ENCODE results near the gene ARHGAP18.

Gene ARHGAP18

GRCh38 chr6:129592516-129593232 is 117.3 kb downstream of the ARHGAP18 start:
- DNase-seq (ENCODE audit: insufficient read length, low spot score), result no peak
- no peak for FAIRE-seq
- TF ChIP-seq, protein P1, sequence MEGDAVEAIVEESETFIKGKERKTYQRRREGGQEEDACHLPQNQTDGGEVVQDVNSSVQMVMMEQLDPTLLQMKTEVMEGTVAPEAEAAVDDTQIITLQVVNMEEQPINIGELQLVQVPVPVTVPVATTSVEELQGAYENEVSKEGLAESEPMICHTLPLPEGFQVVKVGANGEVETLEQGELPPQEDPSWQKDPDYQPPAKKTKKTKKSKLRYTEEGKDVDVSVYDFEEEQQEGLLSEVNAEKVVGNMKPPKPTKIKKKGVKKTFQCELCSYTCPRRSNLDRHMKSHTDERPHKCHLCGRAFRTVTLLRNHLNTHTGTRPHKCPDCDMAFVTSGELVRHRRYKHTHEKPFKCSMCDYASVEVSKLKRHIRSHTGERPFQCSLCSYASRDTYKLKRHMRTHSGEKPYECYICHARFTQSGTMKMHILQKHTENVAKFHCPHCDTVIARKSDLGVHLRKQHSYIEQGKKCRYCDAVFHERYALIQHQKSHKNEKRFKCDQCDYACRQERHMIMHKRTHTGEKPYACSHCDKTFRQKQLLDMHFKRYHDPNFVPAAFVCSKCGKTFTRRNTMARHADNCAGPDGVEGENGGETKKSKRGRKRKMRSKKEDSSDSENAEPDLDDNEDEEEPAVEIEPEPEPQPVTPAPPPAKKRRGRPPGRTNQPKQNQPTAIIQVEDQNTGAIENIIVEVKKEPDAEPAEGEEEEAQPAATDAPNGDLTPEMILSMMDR (IDR thresholded peaks at IDR 0.05; ENCODE audit: insufficient read depth, missing control alignments), result no peak

GRCh38 chr6:129590408-129591022 is 119.5 kb downstream of the ARHGAP18 start:
- no peak for FAIRE-seq
- TF ChIP-seq, protein P1 (IDR thresholded peaks at IDR 0.05; ENCODE audit: insufficient read depth, missing control alignments), result no peak
- no peak for DNase-seq (ENCODE audit: insufficient read length, low spot score)

DNA sequence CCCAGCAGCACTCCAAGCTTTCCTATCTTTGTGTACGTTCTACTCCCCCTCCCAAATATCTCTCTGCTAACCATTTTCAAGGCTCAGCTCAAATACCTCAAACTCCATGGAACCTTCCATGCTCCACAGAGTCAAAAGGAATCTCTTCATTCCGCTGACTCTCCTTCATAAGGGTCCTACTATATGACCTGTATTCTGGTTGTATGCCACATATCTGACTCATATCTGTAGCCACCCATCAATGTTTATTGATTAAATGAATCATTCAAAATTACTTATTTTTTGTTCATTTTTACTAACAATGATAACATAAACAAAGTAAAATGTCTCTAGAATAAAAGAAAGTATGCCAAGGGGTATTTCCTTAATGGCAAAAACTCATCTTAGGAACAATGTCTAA is 123.2 kb downstream of the ARHGAP18 start:
- DNase-seq (ENCODE audit: insufficient read length, low spot score) (no peak), FAIRE-seq (no peak)
- TF ChIP-seq, protein P1 (IDR thresholded peaks at IDR 0.05; ENCODE audit: insufficient read depth, missing control alignments), result no peak

- FAIRE-seq (no peak), DNase-seq (ENCODE audit: insufficient read length, low spot score) (no peak)
- TF ChIP-seq, protein P1 (IDR thresholded peaks at IDR 0.05; ENCODE audit: insufficient read depth, missing control alignments), result no peak
Measured at GRCh38 chr6:129583866-129584265, 126.1 kb downstream of the ARHGAP18 start.

DNA sequence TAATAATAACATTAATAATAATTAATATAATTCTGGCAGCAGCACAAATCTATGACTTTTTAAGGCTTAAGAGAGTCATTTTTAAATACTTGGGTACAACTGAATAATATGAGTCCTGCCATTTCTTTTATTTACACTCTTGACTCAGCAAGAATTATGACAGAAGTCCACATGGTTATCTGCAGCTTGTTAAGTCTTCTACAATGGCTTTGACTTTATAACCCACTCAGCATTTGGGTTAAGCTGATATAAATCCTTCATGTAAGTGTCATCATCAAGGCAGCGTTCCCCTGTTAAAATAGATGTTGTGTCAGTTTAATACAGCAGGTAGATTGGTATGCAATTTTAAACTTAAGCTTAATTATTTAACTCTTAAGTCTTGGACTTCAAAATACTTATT is 131.7 kb downstream of the ARHGAP18 start:
- no peak for DNase-seq (ENCODE audit: insufficient read length, low spot score)
- FAIRE-seq, result no peak
- TF ChIP-seq, protein P1 (IDR thresholded peaks at IDR 0.05; ENCODE audit: insufficient read depth, missing control alignments), result no peak

GRCh38 chr6:129577691-129578090 is 132.3 kb downstream of the ARHGAP18 start:
- TF ChIP-seq, protein P1 (IDR thresholded peaks at IDR 0.05; ENCODE audit: insufficient read depth, missing control alignments), result no peak
- DNase-seq (ENCODE audit: insufficient read length, low spot score) (no peak), FAIRE-seq (no peak)

- FAIRE-seq (no peak), DNase-seq (ENCODE audit: insufficient read length, low spot score) (no peak)
- TF ChIP-seq, protein P1 (IDR thresholded peaks at IDR 0.05; ENCODE audit: insufficient read depth, missing control alignments), result no peak
Measured at GRCh38 chr6:129576456-129576855, 133.5 kb downstream of the ARHGAP18 start.

All from D721Med (cell line).